ENCODE measurements around the gene SDR39U1.

GRCh38 chr14:24436355-24437019, 6.1 kb downstream of the SDR39U1 start:
- TF ChIP-seq SIN3A (IDR thresholded peaks at IDR 0.05; ENCODE audit: borderline replicate concordance, insufficient read depth, low read length) (no peak), POLR2AphosphoS5 (IDR thresholded peaks at IDR 0.05; ENCODE audit: low read depth, low read length) (no peak), TAF1 (IDR thresholded peaks at IDR 0.05; ENCODE audit: borderline replicate concordance, insufficient read depth, low read length) (no peak), REST (IDR thresholded peaks at IDR 0.05; ENCODE audit: insufficient read depth in 1 of 2, low read depth in 2 of 2, low read length in 2 of 2) (no peak), FOXP2 (optimal IDR thresholded peaks at IDR 0.05; ENCODE audit: borderline replicate concordance, extremely low read depth, extremely low read length, insufficient read depth) (no peak)

All from PFSK-1 (cell line).